ENCODE data around the gene CRKL.

DNA sequence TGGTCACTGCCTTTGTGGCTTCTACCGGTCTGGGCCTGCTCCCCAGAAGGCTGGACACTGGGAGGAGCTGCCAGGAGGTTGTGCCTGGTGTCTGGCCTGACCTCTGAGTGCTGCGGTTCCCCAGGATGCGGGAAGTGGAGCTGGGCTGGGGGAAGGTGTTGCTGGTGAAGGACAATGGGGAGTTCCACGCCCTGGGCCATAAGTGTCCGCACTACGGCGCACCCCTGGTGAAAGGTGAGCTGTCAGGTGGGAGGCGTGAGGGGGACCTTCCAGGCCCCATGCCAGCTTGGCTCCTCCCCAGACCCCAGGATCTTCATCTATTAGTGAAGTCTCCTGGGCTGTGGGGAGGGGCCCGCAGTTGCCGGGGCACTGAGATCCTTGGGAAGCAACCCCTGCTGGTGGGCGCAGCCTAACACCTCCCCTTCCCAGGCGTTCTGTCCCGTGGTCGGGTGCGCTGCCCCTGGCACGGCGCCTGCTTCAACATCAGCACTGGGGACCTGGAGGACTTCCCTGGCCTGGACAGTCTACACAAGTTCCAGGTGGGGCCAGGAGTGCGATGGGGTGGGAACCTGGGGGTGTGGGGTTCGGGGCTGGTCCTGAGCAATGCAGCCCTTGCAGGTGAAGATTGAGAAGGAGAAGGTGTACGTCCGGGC is 56.6 kb downstream of the CRKL start:
- TF ChIP-seq CTCF (conservative IDR thresholded peaks at IDR 0.05; ENCODE audit: low read depth, low read length) (no peak), EZH2 (IDR thresholded peaks at IDR 0.05; ENCODE audit: borderline replicate concordance, low read depth, low read length, poor library complexity, severe bottlenecking) (no peak)

Data from A673 (cell line).